ENCODE results near the gene RECK.
"Not testable (repeated sequence)": the region's sequence is repeated elsewhere in the genome, so short reads cannot be mapped to it uniquely, and the experiment has no call there.

Gene RECK

DNA sequence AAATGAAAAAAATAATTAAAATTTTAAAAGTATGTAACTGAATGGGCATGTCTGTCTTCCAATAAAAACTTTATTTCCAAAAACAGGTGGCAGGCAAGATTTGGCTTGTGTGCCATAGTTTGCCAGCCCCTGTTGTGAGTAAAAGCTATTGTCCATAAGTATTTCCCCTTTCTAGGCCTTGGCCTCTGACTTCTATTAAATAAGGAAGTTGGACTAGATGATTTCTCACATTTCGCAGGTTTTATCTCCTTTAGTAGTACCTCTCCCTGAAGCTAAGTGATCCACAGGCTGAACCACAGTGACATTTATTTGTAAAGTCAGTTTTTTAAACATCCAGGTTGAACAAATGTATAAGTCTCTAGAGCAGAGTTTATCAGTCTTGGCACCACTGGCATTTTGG lies 41.3 kb downstream of the RECK start:
- Histone ChIP-seq H3K79me2 (ENCODE audit: control insufficient read depth, low read length) (no peaks in the 10 kb centered on the region), H3F3A (ENCODE audit: control insufficient read depth, insufficient read depth) (no peaks in the 10 kb centered on the region), H3K4me3 (ENCODE audit: low read length) (no peak overlapping the region), H4K20me1 (ENCODE audit: control insufficient read depth, insufficient read depth, low read depth, low read length) (no peaks in the 10 kb centered on the region), H3K27me3 (ENCODE audit: control insufficient read depth, low read length) (no peaks in the 10 kb centered on the region), H3K36me3 (ENCODE audit: control insufficient read depth, low read length) (no peaks in the 10 kb centered on the region), H3K4me2 (ENCODE audit: low read length) (no peak overlapping the region), H3K4me1 (ENCODE audit: control insufficient read depth, low read length) (no peaks in the 10 kb centered on the region), H3K9me2 (replicated peaks; ENCODE audit: control insufficient read depth, low read length) (no peaks in the 10 kb centered on the region), H3K27ac (ENCODE audit: low read depth, low read length) (no peak overlapping the region), H3K9me3 (ENCODE audit: control insufficient read depth, insufficient read depth, low read length) (no peaks in the 10 kb centered on the region)
- no peak for TF ChIP-seq EZH2phosphoT487 (IDR thresholded peaks at IDR 0.05; ENCODE audit: borderline replicate concordance, low read length)
- no peak for TF ChIP-seq CTCF (IDR thresholded peaks at IDR 0.05; ENCODE audit: low read depth, low read length, poor library complexity, severe bottlenecking)

GRCh38 chr9:36080519-36080918 lies 43.8 kb downstream of the RECK start:
- no peak overlapping the region for H3K4me2 ChIP-seq (ENCODE audit: low read length)
- H3K9me3 ChIP-seq (ENCODE audit: control insufficient read depth, insufficient read depth, low read length): no peaks in the 10 kb centered on the region
- no peaks in the 10 kb centered on the region for H3K79me2 ChIP-seq (ENCODE audit: control insufficient read depth, low read length)
- no peaks in the 10 kb centered on the region for H3F3A ChIP-seq (ENCODE audit: control insufficient read depth, insufficient read depth)
- no peaks in the 10 kb centered on the region for H3K36me3 ChIP-seq (ENCODE audit: control insufficient read depth, low read length)
- no peaks in the 10 kb centered on the region for H3K9me2 ChIP-seq (replicated peaks; ENCODE audit: control insufficient read depth, low read length)
- H3K4me3 ChIP-seq (ENCODE audit: low read length): no peak overlapping the region
- H4K20me1 ChIP-seq (ENCODE audit: control insufficient read depth, insufficient read depth, low read depth, low read length): no peaks in the 10 kb centered on the region
- no peaks in the 10 kb centered on the region for H3K27me3 ChIP-seq (ENCODE audit: control insufficient read depth, low read length)
- no peak for TF ChIP-seq CTCF (IDR thresholded peaks at IDR 0.05; ENCODE audit: low read depth, low read length, poor library complexity, severe bottlenecking)
- no peak for TF ChIP-seq EZH2phosphoT487 (IDR thresholded peaks at IDR 0.05; ENCODE audit: borderline replicate concordance, low read length)
- no peaks in the 10 kb centered on the region for H3K4me1 ChIP-seq (ENCODE audit: control insufficient read depth, low read length)
- no peak overlapping the region for H3K27ac ChIP-seq (ENCODE audit: low read depth, low read length)

DNA sequence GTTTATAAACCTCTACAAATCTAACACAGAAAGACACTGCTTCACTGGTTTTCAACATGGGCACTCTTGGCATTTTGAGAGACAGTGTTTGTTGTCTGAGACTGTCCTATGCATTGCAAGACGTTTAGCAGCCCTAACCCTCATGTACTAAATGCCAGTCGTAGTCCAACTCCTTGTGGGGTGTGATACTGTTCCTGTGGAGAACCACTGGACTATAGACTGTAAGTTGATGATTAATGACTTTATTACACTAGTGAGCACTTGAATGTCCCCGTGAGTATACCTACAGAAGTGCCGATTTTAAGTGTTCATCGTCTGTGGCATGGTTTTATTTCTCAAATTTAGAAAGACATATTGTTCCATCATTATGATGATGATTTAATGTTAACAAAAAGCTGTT lies 46.2 kb downstream of the RECK start:
- Histone ChIP-seq H3K27me3 (ENCODE audit: control insufficient read depth, low read length) (no peaks in the 10 kb centered on the region), H3K4me3 (ENCODE audit: low read length) (no peak overlapping the region), H3K9me3 (ENCODE audit: control insufficient read depth, insufficient read depth, low read length) (peaks cover 3% of the 10 kb centered on the region; the same call in 1 of the 2 replicates), H3K79me2 (ENCODE audit: control insufficient read depth, low read length) (no peaks in the 10 kb centered on the region), H3F3A (ENCODE audit: control insufficient read depth, insufficient read depth) (no peaks in the 10 kb centered on the region), H4K20me1 (ENCODE audit: control insufficient read depth, insufficient read depth, low read depth, low read length) (no peaks in the 10 kb centered on the region), H3K4me1 (ENCODE audit: control insufficient read depth, low read length) (no peaks in the 10 kb centered on the region), H3K36me3 (ENCODE audit: control insufficient read depth, low read length) (no peaks in the 10 kb centered on the region), H3K9me2 (replicated peaks; ENCODE audit: control insufficient read depth, low read length) (no peaks in the 10 kb centered on the region), H3K27ac (ENCODE audit: low read depth, low read length) (no peak overlapping the region), H3K4me2 (ENCODE audit: low read length) (no peak overlapping the region)
- TF ChIP-seq EZH2phosphoT487 (IDR thresholded peaks at IDR 0.05; ENCODE audit: borderline replicate concordance, low read length) (no peak), CTCF (IDR thresholded peaks at IDR 0.05; ENCODE audit: low read depth, low read length, poor library complexity, severe bottlenecking) (no peak)

DNA sequence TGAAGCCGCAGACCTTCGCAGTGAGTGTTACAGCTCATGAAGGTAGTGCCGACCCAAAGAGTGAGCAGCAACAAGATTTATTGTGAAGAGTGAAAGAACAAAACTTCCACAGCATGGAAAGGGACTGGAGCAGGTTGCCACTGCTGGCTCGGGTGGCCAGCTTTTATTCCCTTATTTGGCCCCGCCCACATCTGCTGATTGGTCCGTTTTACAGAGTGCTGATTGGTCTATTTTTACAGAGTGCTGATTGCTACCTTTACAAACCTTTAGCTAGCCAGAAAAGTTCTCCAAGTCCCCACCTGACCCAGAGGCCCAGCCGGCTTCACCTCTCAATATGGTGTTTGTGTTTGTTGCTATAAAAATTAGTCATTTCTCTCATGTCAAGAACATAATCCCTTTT lies 49.7 kb downstream of the RECK start:
- H3K4me3 ChIP-seq (ENCODE audit: low read length): no peak overlapping the region
- H3K27ac ChIP-seq (ENCODE audit: low read depth, low read length): no peak overlapping the region
- no peak overlapping the region for H3K4me2 ChIP-seq (ENCODE audit: low read length)
- no peaks in the 10 kb centered on the region for H3F3A ChIP-seq (ENCODE audit: control insufficient read depth, insufficient read depth)
- no peaks in the 10 kb centered on the region for H3K4me1 ChIP-seq (ENCODE audit: control insufficient read depth, low read length)
- H3K79me2 ChIP-seq (ENCODE audit: control insufficient read depth, low read length): no peaks in the 10 kb centered on the region
- no peaks in the 10 kb centered on the region for H3K9me2 ChIP-seq (replicated peaks; ENCODE audit: control insufficient read depth, low read length)
- no peaks in the 10 kb centered on the region for H3K36me3 ChIP-seq (ENCODE audit: control insufficient read depth, low read length)
- TF ChIP-seq CTCF (IDR thresholded peaks at IDR 0.05; ENCODE audit: low read depth, low read length, poor library complexity, severe bottlenecking): no peak
- no peak for TF ChIP-seq EZH2phosphoT487 (IDR thresholded peaks at IDR 0.05; ENCODE audit: borderline replicate concordance, low read length)
- no peaks in the 10 kb centered on the region for H3K27me3 ChIP-seq (ENCODE audit: control insufficient read depth, low read length)
- H4K20me1 ChIP-seq (ENCODE audit: control insufficient read depth, insufficient read depth, low read depth, low read length): no peaks in the 10 kb centered on the region
- peaks cover 3% of the 10 kb centered on the region; the same call in 1 of the 2 replicates for H3K9me3 ChIP-seq (ENCODE audit: control insufficient read depth, insufficient read depth, low read length)

- H3K4me3 ChIP-seq (ENCODE audit: low read length); H3K36me3 ChIP-seq (ENCODE audit: control insufficient read depth, low read length); H3K27ac ChIP-seq (ENCODE audit: low read depth, low read length); H3K9me3 ChIP-seq (ENCODE audit: control insufficient read depth, insufficient read depth, low read length); H3K79me2 ChIP-seq (ENCODE audit: control insufficient read depth, low read length); H4K20me1 ChIP-seq (ENCODE audit: control insufficient read depth, insufficient read depth, low read depth, low read length); H3K4me1 ChIP-seq (ENCODE audit: control insufficient read depth, low read length); H3K27me3 ChIP-seq (ENCODE audit: control insufficient read depth, low read length); H3K4me2 ChIP-seq (ENCODE audit: low read length); H3F3A ChIP-seq (ENCODE audit: control insufficient read depth, insufficient read depth); H3K9me2 ChIP-seq (replicated peaks; ENCODE audit: control insufficient read depth, low read length): not testable (repeated sequence)
These were observed 50.3 kb downstream of the RECK start for GRCh38 chr9:36087054-36087453.

All from DOHH2 (cell line).